Glutamatergic neuron (in vitro differentiated cells): ENCODE data around the gene ONECUT2. TPM values are rescaled to one million over a fixed set of nuclear protein-coding genes. Genes with fewer than 3 reads are reported as not detected.
"Not testable (repeated sequence)": the region's sequence is repeated elsewhere in the genome, so short reads cannot be mapped to it uniquely, and the experiment has no call there.

Experiments used
- DNase-seq: peaks from one replicate; pipeline ENCODE4 v3.0.0; 2022
- H3K27ac Mint-ChIP-seq: one replicate; pipeline ENCODE4 v1.8.0; 2020; ENCODE audit warnings: mild to moderate bottlenecking, mixed read lengths, inconsistent platforms; ENCODE audit not compliant: unreplicated experiment
- H3K27me3 Mint-ChIP-seq: one replicate; pipeline ENCODE4 v1.8.0; 2020; ENCODE audit warnings: mild to moderate bottlenecking, moderate library complexity, mixed read lengths, inconsistent platforms; ENCODE audit not compliant: unreplicated experiment
- H3K36me3 Mint-ChIP-seq: one replicate; pipeline ENCODE4 v1.8.0; 2020; ENCODE audit warnings: mild to moderate bottlenecking, mixed read lengths, inconsistent platforms; ENCODE audit not compliant: unreplicated experiment
- H3K4me1 Mint-ChIP-seq: one replicate; pipeline ENCODE4 v1.8.0; 2020; ENCODE audit warnings: mild to moderate bottlenecking, low read depth, mixed read lengths, inconsistent platforms; ENCODE audit not compliant: unreplicated experiment
- H3K4me3 Mint-ChIP-seq: one replicate; pipeline ENCODE4 v1.8.0; 2020; ENCODE audit warnings: mild to moderate bottlenecking, mixed read lengths, inconsistent platforms; ENCODE audit not compliant: unreplicated experiment
- H3K9me3 Mint-ChIP-seq: one replicate; pipeline ENCODE4 v1.8.0; 2020; ENCODE audit warnings: mild to moderate bottlenecking, moderate library complexity, mixed read lengths, inconsistent platforms; ENCODE audit not compliant: unreplicated experiment
- CTCF ChIP-seq: fragments of 200-600 bp; sonication (generic); IDR thresholded peaks from one replicate; pipeline ENCODE4 v1.5.0; 2021; ENCODE audit not compliant: partially characterized antibody, unreplicated experiment
- long read RNA-seq: library from polyadenylated mRNA; unstranded; transcript quantifications from one replicate; pipeline ENCODE4 v2.0.0, GENCODE V29; 2020; ENCODE audit not compliant: unreplicated experiment
- total RNA-seq: library from RNA; stranded (reverse); fragmentation: NEBNext Ultra II Directional; extraction: Animal tissue kit (Norgen Biotek cat#: 25700); gene quantifications from one replicate; pipeline ENCODE4 v1.2.1, GENCODE V29; 2021; ENCODE audit not compliant: unreplicated experiment

Gene ONECUT2
- total RNA-seq = 230 TPM
- long read RNA-seq, full-length matches to known transcripts = 10 of 25 reads
- long read RNA-seq, partial matches to known transcripts = 0 of 25 reads
- long read RNA-seq, other reads (novel, unspliced or antisense) = 15 of 25 reads

DNA sequence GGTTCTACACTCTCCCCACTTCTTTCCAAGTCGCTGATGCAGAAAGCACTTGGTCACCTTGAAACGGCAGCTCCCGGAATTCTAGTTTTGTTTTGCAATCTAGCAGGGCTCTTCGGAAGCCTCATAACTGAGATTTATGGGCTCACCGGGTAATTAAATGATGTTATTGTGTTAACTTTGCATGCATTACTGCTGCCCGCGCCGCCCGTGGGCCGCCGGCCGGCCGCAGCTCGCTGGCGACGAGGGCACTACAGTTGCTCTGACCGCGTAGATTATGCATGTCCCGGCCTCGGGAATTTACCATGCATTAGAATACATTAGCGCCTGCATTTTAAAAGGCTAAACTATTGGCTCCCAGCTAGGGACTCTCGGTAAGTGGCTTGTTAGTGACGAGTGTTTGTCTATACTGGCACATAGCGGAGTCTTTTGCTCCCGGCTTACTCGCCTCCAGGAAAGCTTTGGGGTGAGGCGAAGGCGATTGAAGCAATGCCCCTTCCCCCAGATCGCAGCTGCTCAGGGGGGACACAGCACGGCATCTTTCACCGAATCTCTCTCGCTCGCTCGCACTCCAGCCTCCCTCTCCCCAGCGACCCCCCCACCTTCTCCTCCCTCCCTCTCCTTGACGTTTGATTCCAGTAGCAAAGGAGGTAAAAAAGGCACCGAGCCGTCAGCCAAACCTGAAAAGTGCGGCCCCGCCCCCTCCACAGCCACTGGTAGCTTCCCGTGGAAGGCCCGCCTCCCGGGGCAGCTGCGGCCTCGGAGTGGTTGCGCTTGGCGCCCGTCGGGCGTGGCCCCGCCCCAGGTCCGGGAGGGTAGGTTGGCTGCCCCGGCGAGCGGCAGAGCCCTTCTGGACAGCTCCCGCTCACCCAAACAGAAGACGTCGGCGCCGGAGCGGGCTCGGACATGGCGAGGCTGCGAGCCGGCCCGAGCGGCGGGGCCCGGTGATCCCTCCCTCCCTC is at the start of gene ONECUT2:
TSS of gene ONECUT2 (plus strand) at position 839 of the 959 bp plus-strand sequence. CDS start 343 bp downstream, outside the sequence.
- Mint-ChIP-seq H3K27ac (peak within 1 kb of the TSS; percentile 99), H3K36me3 (peaks cover 9% of the 10 kb centered on the region), H3K4me1 (peaks cover 34% of the 10 kb centered on the region), H3K9me3 (peaks cover 51% of the 10 kb centered on the region), H3K27me3 (peaks cover 53% of the 10 kb centered on the region), H3K4me3 (peak within 1 kb of the TSS; percentile 99)
- peak; percentile 100 for DNase-seq
- no peak for TF ChIP-seq CTCF

GRCh38 chr18:57389271-57389670 is 45.9 kb upstream of the ONECUT2 start:
- Mint-ChIP-seq H3K27me3 (peaks cover 2% of the 10 kb centered on the region), H3K4me3 (no peak overlapping the region), H3K27ac (no peak overlapping the region), H3K4me1 (peaks cover 15% of the 10 kb centered on the region), H3K9me3 (peaks cover 3% of the 10 kb centered on the region), H3K36me3 (no peaks in the 10 kb centered on the region)
- DNase-seq = no peak
- no peak for TF ChIP-seq CTCF

DNA sequence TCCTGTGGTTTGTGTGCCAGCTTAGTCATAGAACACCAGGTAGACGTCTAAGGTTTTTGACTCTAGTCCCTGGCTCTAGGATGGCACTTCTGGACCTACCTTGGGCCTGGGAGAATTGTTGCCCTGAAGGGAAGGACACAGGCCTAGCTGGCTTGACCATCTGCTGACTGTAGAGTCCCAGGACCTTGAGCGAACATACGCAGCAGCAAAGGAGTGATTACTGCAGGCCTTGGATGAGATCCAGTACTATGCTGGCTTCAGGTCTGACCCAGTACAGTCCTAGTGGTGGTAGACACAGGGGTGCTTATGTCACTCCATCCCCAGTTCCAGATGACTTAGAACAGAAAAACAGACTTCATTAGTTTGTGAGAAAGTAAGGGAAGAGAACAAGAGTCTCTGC is 45.1 kb upstream of the ONECUT2 start:
- Mint-ChIP-seq H3K27ac (no peak overlapping the region), H3K4me1 (peaks cover 15% of the 10 kb centered on the region), H3K9me3 (peaks cover 3% of the 10 kb centered on the region), H3K27me3 (peaks cover 4% of the 10 kb centered on the region), H3K4me3 (no peak overlapping the region), H3K36me3 (no peaks in the 10 kb centered on the region)
- TF ChIP-seq CTCF = no peak
- DNase-seq = no peak

DNA sequence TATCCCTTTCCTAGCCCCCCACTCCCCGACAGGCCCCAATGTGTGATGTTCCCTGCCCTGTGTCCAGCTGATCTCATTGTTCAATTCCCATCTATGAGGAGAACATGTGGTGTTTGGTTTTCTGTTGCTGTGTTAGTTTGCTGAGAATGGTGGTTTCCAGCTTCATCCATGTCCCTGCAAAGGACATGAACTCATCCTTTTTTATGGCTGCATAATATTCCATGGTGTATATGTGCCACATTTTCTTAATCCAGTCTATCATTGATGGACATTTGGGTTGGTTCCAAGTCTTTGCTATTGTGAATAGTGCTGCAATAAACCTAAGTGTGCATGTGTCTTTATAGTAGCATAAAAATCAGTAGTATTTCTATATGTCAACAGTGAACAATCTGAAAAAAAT is 40.4 kb upstream of the ONECUT2 start:
- DNase-seq, H3K27ac Mint-ChIP-seq, H3K4me1 Mint-ChIP-seq, H3K4me3 Mint-ChIP-seq, H3K9me3 Mint-ChIP-seq, H3K27me3 Mint-ChIP-seq: not testable (repeated sequence)
- peaks cover 13% of the 10 kb centered on the region for H3K36me3 Mint-ChIP-seq

DNA sequence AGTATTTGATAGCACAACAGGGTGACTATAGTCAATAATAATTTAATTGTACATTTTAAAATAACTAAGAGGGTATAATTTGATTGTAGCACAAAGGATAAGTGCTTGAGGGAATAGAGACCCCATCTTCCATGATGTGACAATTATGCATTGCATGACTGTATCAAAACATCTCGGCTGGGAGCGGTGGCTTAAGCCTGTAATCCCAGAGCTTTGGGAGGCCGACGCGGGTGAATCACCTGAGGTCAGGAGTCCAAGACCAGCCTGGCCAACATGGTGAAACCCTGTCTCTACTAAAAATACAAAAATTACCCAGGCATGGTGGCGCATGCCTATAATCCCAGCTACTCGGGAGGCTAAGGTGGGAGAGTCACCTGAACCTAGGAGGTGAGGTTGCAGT is 38.3 kb upstream of the ONECUT2 start:
- H3K4me1 Mint-ChIP-seq, H3K4me3 Mint-ChIP-seq, DNase-seq, H3K27me3 Mint-ChIP-seq, H3K9me3 Mint-ChIP-seq, H3K27ac Mint-ChIP-seq: not testable (repeated sequence)
- peaks cover 13% of the 10 kb centered on the region for H3K36me3 Mint-ChIP-seq
